Left renal cortex interstitium (tissue), 4 donors: ENCODE measurements around the gene TAF6. TPM values are rescaled to one million over a fixed set of nuclear protein-coding genes. Genes with fewer than 3 reads are reported as not detected.

Experiments used
- DNase-seq, 4 donors: peaks; one replicate each; pipeline ENCODE4 v3.0.0-alpha.2; 2013; ENCODE audit warnings: low read depth in 4 of 4, low spot score in 2 of 4, missing footprints in 1 of 4
- polyA plus RNA-seq, 4 donors: library from polyadenylated mRNA; unstranded; fragments of 120-200 nt; gene quantifications; one replicate each; pipeline ENCODE4 v1.2.1, GENCODE V29; 2013; ENCODE audit not compliant: insufficient read length in 4 of 4

Gene TAF6
- polyA plus RNA-seq, 4 donors = 52.0 to 73.0 (median 58.6) TPM

DNA sequence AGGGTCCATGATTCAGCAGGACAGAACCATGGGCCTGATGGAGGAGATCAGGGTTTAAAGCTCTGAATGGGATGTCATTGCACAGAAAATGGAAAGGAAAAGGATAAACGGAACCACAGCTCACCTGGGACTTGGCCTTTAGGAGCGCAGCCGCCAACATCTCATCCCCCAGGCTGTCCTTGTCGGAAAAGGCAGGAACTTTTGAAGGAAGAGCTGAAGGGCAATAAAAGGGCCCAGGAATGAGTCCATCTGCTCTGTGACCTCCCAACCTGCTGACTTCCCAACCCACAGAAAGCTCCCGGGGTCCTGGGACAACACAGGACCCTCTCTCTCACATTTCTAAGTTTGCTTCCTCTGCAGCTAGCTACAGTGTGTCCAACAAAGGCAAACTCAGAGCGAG lies 43.7 kb downstream of the TAF6 start:
- no peak for DNase-seq

DNA sequence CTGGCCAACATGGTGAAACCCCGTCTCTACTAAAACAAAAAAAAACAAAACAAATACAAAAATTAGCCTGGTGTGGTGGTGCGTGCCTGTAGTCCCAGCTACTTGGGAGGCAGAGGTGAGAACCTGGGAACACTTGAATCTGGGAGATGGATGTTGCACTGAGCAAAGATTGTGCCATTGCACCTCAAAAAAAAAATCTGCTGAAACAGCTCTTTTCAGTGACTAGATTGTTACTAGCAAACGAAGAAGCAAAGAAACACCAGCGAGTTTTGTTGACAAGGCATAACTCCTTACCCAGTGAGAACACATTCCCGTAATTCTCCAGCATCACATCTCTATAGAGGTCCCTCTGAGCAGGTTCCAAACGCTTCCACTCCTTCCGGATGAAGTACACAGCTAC lies 44.3 kb downstream of the TAF6 start:
- DNase-seq = no peak

DNA sequence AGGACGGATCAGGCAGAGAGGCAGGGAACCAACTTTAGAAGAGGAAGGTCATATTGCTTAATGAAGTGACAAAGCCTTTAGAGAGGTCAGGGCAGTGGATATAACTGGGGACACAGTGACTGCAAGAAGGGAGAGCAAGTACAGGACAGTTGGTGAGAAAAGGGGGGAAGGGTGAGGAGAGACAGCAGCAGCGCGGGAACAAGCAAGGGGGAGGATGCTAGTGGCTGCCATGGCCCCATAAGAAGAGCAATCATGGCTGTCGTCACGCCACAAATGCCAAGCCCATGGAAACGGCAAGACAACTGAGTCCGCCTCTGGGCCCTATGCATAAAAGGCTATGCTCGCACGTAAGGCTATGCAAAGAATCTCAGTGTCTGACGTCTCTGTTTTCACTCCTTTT lies 46.7 kb downstream of the TAF6 start:
- no peak for DNase-seq

GRCh38 chr7:100071018-100071723 lies 48.0 kb downstream of the TAF6 start:
- DNase-seq = no peak

GRCh38 chr7:100069991-100070390 lies 49.2 kb downstream of the TAF6 start:
- no peak for DNase-seq

DNA sequence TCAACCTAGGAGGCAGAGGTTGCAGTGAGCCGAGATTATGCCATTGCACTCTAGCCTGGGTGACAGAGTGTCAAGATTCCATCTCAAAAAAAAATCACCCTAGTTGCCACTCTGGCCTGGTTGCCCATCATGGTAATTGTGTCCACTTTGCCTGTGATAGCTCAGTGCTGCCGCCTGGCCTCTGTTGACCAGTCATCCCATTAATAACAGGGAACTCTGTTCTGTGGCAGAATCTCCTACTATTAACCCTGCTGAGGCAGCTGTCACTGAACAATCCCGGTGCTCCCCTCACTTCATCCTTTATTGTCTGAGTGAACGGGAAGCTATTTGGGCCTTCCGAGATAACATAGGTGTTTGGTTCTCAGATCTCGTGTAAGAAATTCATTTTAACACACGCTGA lies 52.2 kb downstream of the TAF6 start:
- no peak for DNase-seq

DNA sequence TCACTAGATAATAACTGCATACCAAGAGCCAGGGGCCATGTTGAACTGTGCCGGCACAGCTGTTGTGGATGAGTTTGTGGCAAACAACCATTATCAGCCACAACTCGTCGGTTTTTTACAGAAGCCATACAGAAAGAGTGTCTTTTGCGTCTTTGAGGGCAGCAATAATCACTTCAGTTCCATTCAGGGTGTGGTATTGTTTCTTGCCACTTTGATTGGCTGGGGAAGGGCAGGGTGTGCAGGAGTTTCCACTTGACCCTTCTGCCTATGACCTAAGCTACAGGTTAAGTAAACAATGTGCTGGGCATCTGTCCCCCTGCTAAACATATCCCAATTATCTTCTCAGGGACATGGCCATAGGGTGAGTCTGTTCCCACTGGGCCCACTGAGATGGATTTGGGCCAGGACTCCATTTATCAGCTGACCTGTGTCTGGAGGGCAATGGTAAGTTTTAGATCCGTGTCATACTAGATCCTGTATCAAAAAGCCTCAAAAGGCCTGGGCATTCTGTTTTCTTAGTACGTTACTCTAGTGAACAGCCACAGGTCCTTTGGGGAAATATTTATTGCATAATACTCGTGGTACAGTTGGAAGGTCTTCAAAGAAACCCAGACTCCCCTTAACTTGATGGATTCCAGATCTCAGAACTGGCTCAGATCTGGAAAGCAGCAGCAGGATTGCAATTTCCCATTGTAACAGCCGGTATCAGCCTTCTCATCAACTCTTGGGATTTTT lies 53.5 kb downstream of the TAF6 start:
- no peak for DNase-seq

DNA sequence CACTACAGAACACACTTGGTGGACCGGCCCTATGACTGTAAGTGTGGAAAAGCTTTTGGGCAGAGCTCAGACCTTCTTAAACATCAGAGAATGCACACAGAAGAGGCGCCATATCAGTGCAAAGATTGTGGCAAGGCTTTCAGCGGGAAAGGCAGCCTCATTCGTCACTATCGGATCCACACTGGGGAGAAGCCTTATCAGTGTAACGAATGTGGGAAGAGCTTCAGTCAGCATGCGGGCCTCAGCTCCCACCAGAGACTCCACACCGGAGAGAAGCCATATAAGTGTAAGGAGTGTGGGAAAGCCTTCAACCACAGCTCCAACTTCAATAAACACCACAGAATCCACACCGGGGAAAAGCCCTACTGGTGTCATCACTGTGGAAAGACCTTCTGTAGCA lies 55.0 kb downstream of the TAF6 start:
- no peak for DNase-seq

GRCh38 chr7:100063376-100063775 lies 55.8 kb downstream of the TAF6 start:
- no peak for DNase-seq

DNA sequence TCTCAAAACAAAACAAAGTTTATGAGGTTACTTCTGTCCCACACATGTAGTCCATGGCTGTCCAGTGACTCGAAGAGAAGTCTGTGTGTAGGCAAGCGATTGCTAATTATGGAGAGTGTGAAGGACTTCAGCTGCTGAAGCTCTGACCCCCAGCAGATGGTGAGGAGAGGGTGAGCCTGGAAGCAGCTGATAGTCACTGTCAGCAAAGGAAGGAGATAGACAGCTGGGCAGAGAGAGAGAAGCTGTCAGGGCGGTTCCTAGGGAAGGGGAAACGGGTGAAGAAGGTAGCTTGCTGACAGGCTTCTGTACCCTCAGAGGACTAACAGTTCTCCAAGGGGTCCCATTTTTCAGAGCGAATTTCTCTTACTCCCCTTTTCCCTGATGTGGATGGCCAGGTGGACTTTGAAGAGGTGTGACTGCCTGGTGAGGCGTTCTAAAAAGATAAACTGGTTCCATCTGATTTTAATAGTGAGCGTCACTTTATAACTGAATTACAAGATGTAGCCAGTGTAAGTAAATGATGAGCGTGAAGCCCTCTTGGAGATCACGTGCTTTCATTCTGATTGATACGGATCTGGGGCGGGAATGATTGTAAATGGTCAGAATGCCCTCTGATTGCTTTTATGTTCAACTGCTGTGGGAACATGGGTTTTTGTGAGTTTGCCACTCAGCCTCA lies 57.5 kb downstream of the TAF6 start:
- DNase-seq = no peak

- no peak for DNase-seq
Observed at GRCh38 chr7:100059251-100059739, 59.9 kb downstream of the TAF6 start.

Other genes starting within 250 kb of the TAF6 start
- gene OR2AE1, start 242.3 kb downstream of the TAF6 start, polyA plus RNA-seq = under 1 TPM in 1 of 4 donors, not detected in 3; 0.14 TPM
- gene TRIM4, start 199.8 kb downstream of the TAF6 start, polyA plus RNA-seq = 10 to 100 TPM; 30.8 to 39.6 (median 37.2) TPM
- 1 to 10 TPM in 3 of 4 donors, under 1 TPM in 1; 0.76 to 1.4 (median 1.2) TPM for gene GJC3, start 189.7 kb downstream of the TAF6 start, polyA plus RNA-seq
- 10 to 100 TPM; 52.2 to 69.0 (median 62.5) TPM for gene AZGP1, start 143.3 kb downstream of the TAF6 start, polyA plus RNA-seq
- 10 to 100 TPM; 43.3 to 71.5 (median 57.5) TPM for gene ZKSCAN1, start 103.8 kb downstream of the TAF6 start, polyA plus RNA-seq
- 10 to 100 TPM; 21.4 to 22.8 (median 22.2) TPM for gene ZSCAN21, start 69.6 kb downstream of the TAF6 start, polyA plus RNA-seq
- gene ZNF3, start 37.6 kb downstream of the TAF6 start, polyA plus RNA-seq = 10 to 100 TPM; 46.5 to 57.6 (median 51.6) TPM
- gene COPS6, start 30.4 kb downstream of the TAF6 start, polyA plus RNA-seq = 100 to 1,000 TPM; 124 to 140 (median 136) TPM
- 100 to 1,000 TPM; 140 to 174 (median 160) TPM for gene MCM7, start 18.0 kb downstream of the TAF6 start, polyA plus RNA-seq
- gene AP4M1, start 17.7 kb downstream of the TAF6 start, polyA plus RNA-seq = 10 to 100 TPM; 28.0 to 38.0 (median 36.7) TPM
- gene CNPY4, start 276 bp upstream of the TAF6 start, polyA plus RNA-seq = 10 to 100 TPM; 33.9 to 51.6 (median 46.0) TPM
- 1 to 10 TPM; 1.7 to 2.5 (median 1.9) TPM for gene MBLAC1, start 7.6 kb upstream of the TAF6 start, polyA plus RNA-seq
- 100 to 1,000 TPM in 3 of 4 donors, 10 to 100 TPM in 1; 97.0 to 134 (median 116) TPM for gene LAMTOR4, start 29.6 kb upstream of the TAF6 start, polyA plus RNA-seq
- 10 to 100 TPM; 18.6 to 27.7 (median 23.6) TPM for gene TRAPPC14, start 39.4 kb upstream of the TAF6 start, polyA plus RNA-seq
- 1 to 10 TPM; 5.7 to 8.0 (median 6.3) TPM for gene GAL3ST4, start 49.3 kb upstream of the TAF6 start, polyA plus RNA-seq
- gene GPC2, start 58.0 kb upstream of the TAF6 start, polyA plus RNA-seq = 10 to 100 TPM in 2 of 4 donors, 1 to 10 TPM in 2; 5.9 to 17.4 (median 13.1) TPM
- 10 to 100 TPM in 3 of 4 donors, 1 to 10 TPM in 1; 7.5 to 37.1 (median 22.3) TPM for gene STAG3, start 58.6 kb upstream of the TAF6 start, polyA plus RNA-seq
- gene PVRIG, start 100.6 kb upstream of the TAF6 start, polyA plus RNA-seq = 10 to 100 TPM in 1 of 4 donors, 1 to 10 TPM in 3; 1.7 to 12.5 (median 5.0) TPM
- gene SPDYE3, start 188.3 kb upstream of the TAF6 start, polyA plus RNA-seq = 1 to 10 TPM; 6.9 to 9.1 (median 7.1) TPM
- 10 to 100 TPM; 20.6 to 64.3 (median 42.5) TPM for gene PILRB, start 238.8 kb upstream of the TAF6 start, polyA plus RNA-seq